Gastroesophageal sphincter (tissue), 4 donors: Measurements from ENCODE around the gene ZNF180. TPM values are rescaled to one million over a fixed set of nuclear protein-coding genes. Genes with fewer than 3 reads are reported as not detected.
A peak's percentile ranks its signal among the peaks of the same experiment; 100 is the strongest.
"Not testable (repeated sequence)": the region's sequence is repeated elsewhere in the genome, so short reads cannot be mapped to it uniquely, and the experiment has no call there.

Experiments used
- ATAC-seq: fragments of 150-250 bp; one replicate; pipeline ENCODE4 v1.9.1; 2016; ENCODE audit warnings: mild to moderate bottlenecking, moderate library complexity
- H3K27ac ChIP-seq, 4 donors: fragments of 200-600 bp; sonication (generic) in 3 of 4; 1 replicate in 3 of 4; 2 replicates in 1 of 4; pipeline ENCODE4 v1.5.1; 2016 to 2019
- H3K27me3 ChIP-seq: fragments of 200-600 bp; sonication (generic); one replicate; pipeline ENCODE4 v1.5.1; 2019
- H3K36me3 ChIP-seq, 2 donors: fragments of 200-600 bp; sonication (generic); one replicate each; pipeline ENCODE4 v1.5.1; 2019; ENCODE audit warnings: control low read depth in 1 of 2
- H3K4me1 ChIP-seq, 3 donors: fragments of 200-600 bp; sonication (generic); 1 replicate in 2 of 3; 2 replicates in 1 of 3; pipeline ENCODE4 v1.5.1; 2016 to 2019; ENCODE audit warnings: control low read depth in 2 of 3
- H3K4me3 ChIP-seq, 2 donors: fragments of 200-600 bp; sonication (generic); one replicate each; pipeline ENCODE4 v1.5.1; 2019; ENCODE audit warnings: mild to moderate bottlenecking in 1 of 2, moderate library complexity in 1 of 2
- H3K9me3 ChIP-seq, 3 donors: fragments of 200-600 bp; sonication (generic); one replicate each; pipeline ENCODE4 v1.5.1; 2017 to 2019; ENCODE audit warnings: control low read depth in 2 of 3
- CTCF ChIP-seq, 4 experiments: fragments of 200-600 bp in 2 of 4; fragments of 450-650 bp in 2 of 4; sonication (generic) in 1 of 4; IDR thresholded peaks; one replicate each; pipeline ENCODE4 v1.5.1; 2017 to 2019; ENCODE audit warnings: antibody characterized with exemption in 4 of 4, mild to moderate bottlenecking in 2 of 4, moderate library complexity in 2 of 4
- EP300 ChIP-seq: sonication (generic); formaldehyde crosslinking; IDR thresholded peaks from one replicate; pipeline ENCODE4 v1.6.1; 2017; ENCODE audit warnings: antibody characterized with exemption, mild to moderate bottlenecking
- POLR2A ChIP-seq, 2 donors: fragments of 450-650 bp; IDR thresholded peaks; one replicate each; pipeline ENCODE4 v1.6.1; 2017; ENCODE audit warnings: antibody characterized with exemption in 2 of 2, mild to moderate bottlenecking in 2 of 2, moderate library complexity in 1 of 2
- POLR2AphosphoS5 ChIP-seq: sonication (generic); formaldehyde crosslinking; IDR thresholded peaks from one replicate; pipeline ENCODE4 v1.6.1; 2017; ENCODE audit warnings: antibody characterized with exemption
- WGBS, 2 donors: methylation state at CpG; one replicate each; pipeline ENCODE4 v1.1.5; 2018; ENCODE audit warnings: low coverage in 1 of 2; 5-methylcytosine and 5-hydroxymethylcytosine counted together
- total RNA-seq, 4 donors: library from RNA; depleted of rRNA; stranded (reverse); fragments of >200 nt; gene quantifications; one replicate each; pipeline ENCODE4 v1.1.0, GENCODE V29; 2016

Gene ZNF180
- total RNA-seq, 4 donors from 2014 or later = 7.3 to 12.7 (median 9.3) TPM

- not testable (repeated sequence) for ATAC-seq
- WGBS, 2 donors = 80% methylated on average over 1 of the region's 13 CpGs; no CpG with 5 or more reads in 1 of the 2 donors
Observed at GRCh38 chr19:44456016-44456415, 44.3 kb downstream of the ZNF180 start.

GRCh38 chr19:44455100-44455499, 45.2 kb downstream of the ZNF180 start:
- Histone ChIP-seq H3K27me3 (peaks cover 12% of the 10 kb centered on the region), H3K27ac (no peak overlapping the region), H3K4me3 (no peak overlapping the region), H3K4me1 (no peaks in the 10 kb centered on the region), H3K36me3 (no peaks in the 10 kb centered on the region), H3K9me3 (peaks cover 0 to 94% (median 0%) of the 10 kb centered on the region in 3 donors)
- 90% methylated on average over 4 of the region's 4 CpGs; no CpG with 5 or more reads in 1 of the 2 donors for WGBS, 2 donors
- TF ChIP-seq POLR2A (IDR thresholded peaks at IDR 0.05) (no peak), CTCF (IDR thresholded peaks at IDR 0.05) (no peak), POLR2AphosphoS5 (no peak), EP300 (no peak)
- no peak for ATAC-seq

More at GRCh38 chr19:44456016-44456415, 44.3 kb downstream of the ZNF180 start:
- not testable (repeated sequence) for H3K4me3 ChIP-seq, H3K4me1 ChIP-seq, H3K27ac ChIP-seq, H3K36me3 ChIP-seq
- Histone ChIP-seq H3K27me3 (peaks cover 12% of the 10 kb centered on the region), H3K9me3 (peaks cover 0 to 94% (median 0%) of the 10 kb centered on the region in 3 donors)

GRCh38 chr19:44452367-44452766, 48.0 kb downstream of the ZNF180 start:
- peaks cover 0 to 84% (median 0%) of the 10 kb centered on the region in 3 donors for H3K9me3 ChIP-seq
- H3K27ac ChIP-seq = no peak overlapping the region
- H3K4me3 ChIP-seq = no peak overlapping the region
- ATAC-seq = no peak
- H3K36me3 ChIP-seq = no peaks in the 10 kb centered on the region
- H3K4me1 ChIP-seq = peaks cover 0 to 9% (median 0%) of the 10 kb centered on the region in 3 donors
- WGBS, 2 donors = 90 to 96% methylated on average over 4 of the region's 4 CpGs
- TF ChIP-seq POLR2A (IDR thresholded peaks at IDR 0.05) (no peak), CTCF (IDR thresholded peaks at IDR 0.05) (no peak), POLR2AphosphoS5 (no peak), EP300 (no peak)
- H3K27me3 ChIP-seq = peaks cover 12% of the 10 kb centered on the region

- peaks cover 8% of the 10 kb centered on the region for H3K27me3 ChIP-seq
- H3K4me1 ChIP-seq = peaks cover 0 to 12% (median 0%) of the 10 kb centered on the region in 3 donors
- TF ChIP-seq CTCF (IDR thresholded peaks at IDR 0.05) = no peak
- no peak for TF ChIP-seq POLR2A (IDR thresholded peaks at IDR 0.05)
- no peak for TF ChIP-seq EP300
- no peak overlapping the region for H3K4me3 ChIP-seq
- peaks cover 0 to 5% of the 10 kb centered on the region in 2 donors for H3K36me3 ChIP-seq
- no peak overlapping the region for H3K27ac ChIP-seq
- ATAC-seq = no peak
- peaks cover 0 to 84% (median 0%) of the 10 kb centered on the region in 3 donors for H3K9me3 ChIP-seq
- 86 to 90% methylated on average over 3 to 16 of the region's 18 CpGs for WGBS, 2 donors
Observed at GRCh38 chr19:44451687-44452086, 48.6 kb downstream of the ZNF180 start.

GRCh38 chr19:44447916-44448674, 52.2 kb downstream of the ZNF180 start, which contains the start of gene ZNF229:
Gene ZNF229 (minus strand): TSS chr19:44448472. CDS start chr19:44442847, 5,625 bp downstream.
- Histone ChIP-seq H3K4me3 (peak within 1 kb of the TSS; percentile 59 to 89), H3K36me3 (peaks cover 0 to 41% of the 10 kb centered on the region in 2 donors), H3K27me3 (peaks cover 7% of the 10 kb centered on the region), H3K9me3 (peaks cover 0 to 90% (median 0%) of the 10 kb centered on the region in 3 donors), H3K4me1 (peaks cover 0 to 12% (median 0%) of the 10 kb centered on the region in 3 donors), H3K27ac (peak within 1 kb of the TSS in 2 of 4 donors; percentile 30 to 51)
- ATAC-seq = peak; percentile 94
- TF ChIP-seq POLR2AphosphoS5 (peak; percentile 58), CTCF (IDR thresholded peaks at IDR 0.05) (no peak), EP300 (no peak), POLR2A (IDR thresholded peaks at IDR 0.05) (no peak)
- 0% methylated on average over 5 to 8 of the region's 45 CpGs for whole genome bisulfite sequencing, 2 donors
